ENCODE results near the gene NME7.
"Not testable (repeated sequence)": the region's sequence is repeated elsewhere in the genome, so short reads cannot be mapped to it uniquely, and the experiment has no call there.

NME7 gene

GRCh38 chr1:169346036-169346589, 21.5 kb downstream of the NME7 start:
- Histone ChIP-seq H3K4me1 (ENCODE audit: control insufficient read depth in 1 of 2, insufficient read depth in 2 of 2, low read length in 2 of 2) (peaks cover 4 to 9% of the 10 kb centered on the region in 2 donors), H3K36me3 (ENCODE audit: control insufficient read depth in 1 of 2, insufficient read depth in 2 of 2, low read length in 2 of 2) (no peaks in the 10 kb centered on the region), H3K27me3 (ENCODE audit: control insufficient read depth in 1 of 2, insufficient read depth in 2 of 2, low read length in 2 of 2) (no peaks in the 10 kb centered on the region), H3K9me3 (ENCODE audit: control insufficient read depth in 1 of 2, low read length in 2 of 2) (peaks cover 0 to 3% of the 10 kb centered on the region in 2 donors), H3K4me3 (ENCODE audit: low read depth in 1 of 2, low read length in 2 of 2) (no peak overlapping the region), H3K27ac (ENCODE audit: low read depth, low read length) (no peak overlapping the region), H3K9ac (ENCODE audit: low read depth in 1 of 2, low read length in 2 of 2) (no peak overlapping the region)

GRCh38 chr1:169345511-169345910, 22.1 kb downstream of the NME7 start:
- H3K36me3 ChIP-seq (ENCODE audit: control insufficient read depth in 1 of 2, insufficient read depth in 2 of 2, low read length in 2 of 2), result no peaks in the 10 kb centered on the region
- H3K9me3 ChIP-seq (ENCODE audit: control insufficient read depth in 1 of 2, low read length in 2 of 2), result peaks cover 0 to 6% of the 10 kb centered on the region in 2 donors
- H3K27ac ChIP-seq (ENCODE audit: low read depth, low read length), result no peak overlapping the region
- no peak overlapping the region for H3K9ac ChIP-seq (ENCODE audit: low read depth in 1 of 2, low read length in 2 of 2)
- peaks cover 4 to 9% of the 10 kb centered on the region in 2 donors for H3K4me1 ChIP-seq (ENCODE audit: control insufficient read depth in 1 of 2, insufficient read depth in 2 of 2, low read length in 2 of 2)
- H3K27me3 ChIP-seq (ENCODE audit: control insufficient read depth in 1 of 2, insufficient read depth in 2 of 2, low read length in 2 of 2), result no peaks in the 10 kb centered on the region
- H3K4me3 ChIP-seq (ENCODE audit: low read depth in 1 of 2, low read length in 2 of 2), result no peak overlapping the region

- H3K9ac ChIP-seq (ENCODE audit: low read depth in 1 of 2, low read length in 2 of 2); H3K4me3 ChIP-seq (ENCODE audit: low read depth in 1 of 2, low read length in 2 of 2); H3K9me3 ChIP-seq (ENCODE audit: control insufficient read depth in 1 of 2, low read length in 2 of 2); H3K27me3 ChIP-seq (ENCODE audit: control insufficient read depth in 1 of 2, insufficient read depth in 2 of 2, low read length in 2 of 2); H3K27ac ChIP-seq (ENCODE audit: low read depth, low read length); H3K36me3 ChIP-seq (ENCODE audit: control insufficient read depth in 1 of 2, insufficient read depth in 2 of 2, low read length in 2 of 2); H3K4me1 ChIP-seq (ENCODE audit: control insufficient read depth in 1 of 2, insufficient read depth in 2 of 2, low read length in 2 of 2): not testable (repeated sequence)
Measured at GRCh38 chr1:169342096-169342495, 25.5 kb downstream of the NME7 start.

- Histone ChIP-seq H3K27me3 (ENCODE audit: control insufficient read depth in 1 of 2, insufficient read depth in 2 of 2, low read length in 2 of 2) (no peaks in the 10 kb centered on the region), H3K4me3 (ENCODE audit: low read depth in 1 of 2, low read length in 2 of 2) (no peak overlapping the region), H3K4me1 (ENCODE audit: control insufficient read depth in 1 of 2, insufficient read depth in 2 of 2, low read length in 2 of 2) (peaks cover 4 to 6% of the 10 kb centered on the region in 2 donors), H3K27ac (ENCODE audit: low read depth, low read length) (no peak overlapping the region), H3K36me3 (ENCODE audit: control insufficient read depth in 1 of 2, insufficient read depth in 2 of 2, low read length in 2 of 2) (no peaks in the 10 kb centered on the region), H3K9me3 (ENCODE audit: control insufficient read depth in 1 of 2, low read length in 2 of 2) (peaks cover 0 to 6% of the 10 kb centered on the region in 2 donors), H3K9ac (ENCODE audit: low read depth in 1 of 2, low read length in 2 of 2) (no peak overlapping the region)
Measured at GRCh38 chr1:169340882-169341281, 26.7 kb downstream of the NME7 start.

GRCh38 chr1:169339773-169340172, 27.8 kb downstream of the NME7 start:
- peaks cover 0 to 6% of the 10 kb centered on the region in 2 donors for H3K9me3 ChIP-seq (ENCODE audit: control insufficient read depth in 1 of 2, low read length in 2 of 2)
- H3K27ac ChIP-seq (ENCODE audit: low read depth, low read length), result no peak overlapping the region
- no peak overlapping the region for H3K4me3 ChIP-seq (ENCODE audit: low read depth in 1 of 2, low read length in 2 of 2)
- no peak overlapping the region for H3K9ac ChIP-seq (ENCODE audit: low read depth in 1 of 2, low read length in 2 of 2)
- no peaks in the 10 kb centered on the region for H3K36me3 ChIP-seq (ENCODE audit: control insufficient read depth in 1 of 2, insufficient read depth in 2 of 2, low read length in 2 of 2)
- H3K27me3 ChIP-seq (ENCODE audit: control insufficient read depth in 1 of 2, insufficient read depth in 2 of 2, low read length in 2 of 2), result no peaks in the 10 kb centered on the region
- H3K4me1 ChIP-seq (ENCODE audit: control insufficient read depth in 1 of 2, insufficient read depth in 2 of 2, low read length in 2 of 2), result no peaks in the 10 kb centered on the region

GRCh38 chr1:169338617-169339016, 29.0 kb downstream of the NME7 start:
- no peaks in the 10 kb centered on the region for H3K4me1 ChIP-seq (ENCODE audit: control insufficient read depth in 1 of 2, insufficient read depth in 2 of 2, low read length in 2 of 2)
- H3K36me3 ChIP-seq (ENCODE audit: control insufficient read depth in 1 of 2, insufficient read depth in 2 of 2, low read length in 2 of 2), result no peaks in the 10 kb centered on the region
- peaks cover 0 to 6% of the 10 kb centered on the region in 2 donors for H3K9me3 ChIP-seq (ENCODE audit: control insufficient read depth in 1 of 2, low read length in 2 of 2)
- no peak overlapping the region for H3K27ac ChIP-seq (ENCODE audit: low read depth, low read length)
- H3K27me3 ChIP-seq (ENCODE audit: control insufficient read depth in 1 of 2, insufficient read depth in 2 of 2, low read length in 2 of 2), result no peaks in the 10 kb centered on the region
- no peak overlapping the region for H3K4me3 ChIP-seq (ENCODE audit: low read depth in 1 of 2, low read length in 2 of 2)
- no peak overlapping the region for H3K9ac ChIP-seq (ENCODE audit: low read depth in 1 of 2, low read length in 2 of 2)

GRCh38 chr1:169336947-169337715, 30.5 kb downstream of the NME7 start:
- not testable (repeated sequence) for H3K27ac ChIP-seq (ENCODE audit: low read depth, low read length); H3K9me3 ChIP-seq (ENCODE audit: control insufficient read depth in 1 of 2, low read length in 2 of 2); H3K9ac ChIP-seq (ENCODE audit: low read depth in 1 of 2, low read length in 2 of 2); H3K27me3 ChIP-seq (ENCODE audit: control insufficient read depth in 1 of 2, insufficient read depth in 2 of 2, low read length in 2 of 2); H3K4me3 ChIP-seq (ENCODE audit: low read depth in 1 of 2, low read length in 2 of 2); H3K36me3 ChIP-seq (ENCODE audit: control insufficient read depth in 1 of 2, insufficient read depth in 2 of 2, low read length in 2 of 2); H3K4me1 ChIP-seq (ENCODE audit: control insufficient read depth in 1 of 2, insufficient read depth in 2 of 2, low read length in 2 of 2)

GRCh38 chr1:169334727-169335126, 32.9 kb downstream of the NME7 start:
- H3K27me3 ChIP-seq (ENCODE audit: control insufficient read depth in 1 of 2, insufficient read depth in 2 of 2, low read length in 2 of 2); H3K36me3 ChIP-seq (ENCODE audit: control insufficient read depth in 1 of 2, insufficient read depth in 2 of 2, low read length in 2 of 2); H3K9ac ChIP-seq (ENCODE audit: low read depth in 1 of 2, low read length in 2 of 2); H3K4me1 ChIP-seq (ENCODE audit: control insufficient read depth in 1 of 2, insufficient read depth in 2 of 2, low read length in 2 of 2); H3K27ac ChIP-seq (ENCODE audit: low read depth, low read length); H3K9me3 ChIP-seq (ENCODE audit: control insufficient read depth in 1 of 2, low read length in 2 of 2); H3K4me3 ChIP-seq (ENCODE audit: low read depth in 1 of 2, low read length in 2 of 2): not testable (repeated sequence)

- H3K27ac ChIP-seq (ENCODE audit: low read depth, low read length), result no peak overlapping the region
- no peak overlapping the region for H3K4me3 ChIP-seq (ENCODE audit: low read depth in 1 of 2, low read length in 2 of 2)
- no peaks in the 10 kb centered on the region for H3K27me3 ChIP-seq (ENCODE audit: control insufficient read depth in 1 of 2, insufficient read depth in 2 of 2, low read length in 2 of 2)
- no peaks in the 10 kb centered on the region for H3K9me3 ChIP-seq (ENCODE audit: control insufficient read depth in 1 of 2, low read length in 2 of 2)
- H3K4me1 ChIP-seq (ENCODE audit: control insufficient read depth in 1 of 2, insufficient read depth in 2 of 2, low read length in 2 of 2), result peaks cover 0 to 10% of the 10 kb centered on the region in 2 donors
- H3K9ac ChIP-seq (ENCODE audit: low read depth in 1 of 2, low read length in 2 of 2), result no peak overlapping the region
- no peaks in the 10 kb centered on the region for H3K36me3 ChIP-seq (ENCODE audit: control insufficient read depth in 1 of 2, insufficient read depth in 2 of 2, low read length in 2 of 2)
Measured at GRCh38 chr1:169330927-169331326, 36.7 kb downstream of the NME7 start.

GRCh38 chr1:169329383-169329782, 38.2 kb downstream of the NME7 start:
- Histone ChIP-seq H3K4me3 (ENCODE audit: low read depth in 1 of 2, low read length in 2 of 2) (no peak overlapping the region), H3K9ac (ENCODE audit: low read depth in 1 of 2, low read length in 2 of 2) (no peak overlapping the region), H3K4me1 (ENCODE audit: control insufficient read depth in 1 of 2, insufficient read depth in 2 of 2, low read length in 2 of 2) (peaks cover 0 to 10% of the 10 kb centered on the region in 2 donors), H3K36me3 (ENCODE audit: control insufficient read depth in 1 of 2, insufficient read depth in 2 of 2, low read length in 2 of 2) (no peaks in the 10 kb centered on the region), H3K27ac (ENCODE audit: low read depth, low read length) (no peak overlapping the region), H3K9me3 (ENCODE audit: control insufficient read depth in 1 of 2, low read length in 2 of 2) (no peaks in the 10 kb centered on the region), H3K27me3 (ENCODE audit: control insufficient read depth in 1 of 2, insufficient read depth in 2 of 2, low read length in 2 of 2) (no peaks in the 10 kb centered on the region)
